ENCODE results near the gene LZTS3.
"Not testable (repeated sequence)": the region's sequence is repeated elsewhere in the genome, so short reads cannot be mapped to it uniquely, and the experiment has no call there.

LZTS3 gene

DNA sequence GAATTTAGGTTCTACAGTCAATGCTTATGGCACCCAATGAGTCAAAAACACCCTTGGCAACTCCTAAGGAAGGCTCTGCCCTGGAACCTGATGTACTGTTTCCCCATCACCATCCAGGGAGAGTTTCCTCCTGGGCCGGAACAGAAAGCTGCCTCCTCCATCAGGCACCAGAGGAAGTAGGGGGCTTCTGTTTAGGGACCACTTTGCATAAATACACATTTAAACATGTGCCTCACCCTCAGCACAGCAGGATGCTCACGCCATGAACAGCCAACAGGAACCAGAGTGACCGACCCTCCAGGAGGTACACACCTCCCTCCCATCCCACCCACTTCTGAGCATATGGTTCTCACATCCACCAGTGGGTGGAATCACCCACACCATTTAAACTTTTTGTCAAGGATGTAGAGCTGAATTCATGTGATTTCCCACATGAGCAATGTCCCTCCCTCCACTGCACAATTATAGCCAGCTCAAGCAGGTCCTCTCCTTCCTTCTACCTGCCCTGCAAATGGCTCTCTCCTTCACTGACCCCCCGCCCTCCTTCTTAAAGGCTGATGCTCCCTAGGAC is 16.3 kb upstream of the LZTS3 start:
- DNase-seq (ENCODE audit: low read depth) = no peak
- TF ChIP-seq, protein P1, sequence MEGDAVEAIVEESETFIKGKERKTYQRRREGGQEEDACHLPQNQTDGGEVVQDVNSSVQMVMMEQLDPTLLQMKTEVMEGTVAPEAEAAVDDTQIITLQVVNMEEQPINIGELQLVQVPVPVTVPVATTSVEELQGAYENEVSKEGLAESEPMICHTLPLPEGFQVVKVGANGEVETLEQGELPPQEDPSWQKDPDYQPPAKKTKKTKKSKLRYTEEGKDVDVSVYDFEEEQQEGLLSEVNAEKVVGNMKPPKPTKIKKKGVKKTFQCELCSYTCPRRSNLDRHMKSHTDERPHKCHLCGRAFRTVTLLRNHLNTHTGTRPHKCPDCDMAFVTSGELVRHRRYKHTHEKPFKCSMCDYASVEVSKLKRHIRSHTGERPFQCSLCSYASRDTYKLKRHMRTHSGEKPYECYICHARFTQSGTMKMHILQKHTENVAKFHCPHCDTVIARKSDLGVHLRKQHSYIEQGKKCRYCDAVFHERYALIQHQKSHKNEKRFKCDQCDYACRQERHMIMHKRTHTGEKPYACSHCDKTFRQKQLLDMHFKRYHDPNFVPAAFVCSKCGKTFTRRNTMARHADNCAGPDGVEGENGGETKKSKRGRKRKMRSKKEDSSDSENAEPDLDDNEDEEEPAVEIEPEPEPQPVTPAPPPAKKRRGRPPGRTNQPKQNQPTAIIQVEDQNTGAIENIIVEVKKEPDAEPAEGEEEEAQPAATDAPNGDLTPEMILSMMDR (conservative IDR thresholded peaks at IDR 0.05; ENCODE audit: low read length) = no peak
- no peak overlapping the region for H3K4me3 ChIP-seq (ENCODE audit: low read length)

DNA sequence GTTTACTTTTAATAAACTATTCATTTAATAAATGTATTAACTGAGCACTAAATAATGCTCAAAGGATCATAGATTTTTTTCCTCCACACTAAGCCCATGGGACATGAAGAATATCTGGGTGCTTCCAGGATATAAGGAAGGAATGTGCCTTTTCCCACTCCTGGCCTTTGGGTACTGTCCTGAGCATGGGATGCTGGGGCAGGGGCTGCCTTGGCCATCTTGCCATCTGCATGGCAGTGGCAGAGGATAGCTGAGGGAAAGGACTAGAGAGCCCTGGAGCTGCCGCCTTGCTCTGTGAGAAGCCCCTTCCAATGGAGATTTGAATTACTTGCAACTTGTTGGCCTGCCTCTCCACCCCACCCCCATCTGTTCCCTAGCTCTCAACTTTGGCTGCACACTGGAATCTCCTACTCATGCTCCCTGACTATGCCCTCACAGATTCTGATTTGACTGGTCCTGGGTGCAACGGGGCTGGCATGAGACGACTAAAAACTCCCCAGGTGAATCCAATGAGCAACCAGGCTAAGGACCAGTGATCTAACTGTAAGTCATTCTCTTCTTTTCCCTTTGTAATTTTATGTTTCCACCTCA is 15.6 kb upstream of the LZTS3 start:
- TF ChIP-seq, protein P1 (conservative IDR thresholded peaks at IDR 0.05; ENCODE audit: low read length) = no peak
- no peak for DNase-seq (ENCODE audit: low read depth)

DNA sequence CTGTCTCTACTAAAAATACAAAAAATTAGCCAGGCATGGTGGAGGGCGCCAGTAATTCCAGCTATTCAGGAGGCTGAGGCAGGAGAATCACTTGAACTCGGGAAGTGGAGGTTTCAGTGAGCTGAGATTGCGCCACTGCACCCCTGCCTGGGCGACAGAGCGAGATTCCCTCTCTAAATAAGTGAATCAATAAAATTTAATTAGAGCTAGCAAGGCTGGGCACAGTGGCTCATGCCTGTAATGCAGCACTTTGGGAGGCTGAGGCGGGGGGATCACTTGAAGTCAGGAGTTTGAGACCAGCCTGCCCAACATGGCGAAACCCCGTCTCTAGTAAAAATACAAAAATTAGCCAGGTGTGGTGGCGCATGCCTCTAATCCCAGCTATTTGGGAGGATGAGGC is 14.5 kb upstream of the LZTS3 start:
- not testable (repeated sequence) for H3K4me3 ChIP-seq (ENCODE audit: low read length); DNase-seq (ENCODE audit: low read depth)

More for the DNA sequence above, 15.6 kb upstream of the LZTS3 start:
- no peak overlapping the region for H3K4me3 ChIP-seq (ENCODE audit: low read length)

DNA sequence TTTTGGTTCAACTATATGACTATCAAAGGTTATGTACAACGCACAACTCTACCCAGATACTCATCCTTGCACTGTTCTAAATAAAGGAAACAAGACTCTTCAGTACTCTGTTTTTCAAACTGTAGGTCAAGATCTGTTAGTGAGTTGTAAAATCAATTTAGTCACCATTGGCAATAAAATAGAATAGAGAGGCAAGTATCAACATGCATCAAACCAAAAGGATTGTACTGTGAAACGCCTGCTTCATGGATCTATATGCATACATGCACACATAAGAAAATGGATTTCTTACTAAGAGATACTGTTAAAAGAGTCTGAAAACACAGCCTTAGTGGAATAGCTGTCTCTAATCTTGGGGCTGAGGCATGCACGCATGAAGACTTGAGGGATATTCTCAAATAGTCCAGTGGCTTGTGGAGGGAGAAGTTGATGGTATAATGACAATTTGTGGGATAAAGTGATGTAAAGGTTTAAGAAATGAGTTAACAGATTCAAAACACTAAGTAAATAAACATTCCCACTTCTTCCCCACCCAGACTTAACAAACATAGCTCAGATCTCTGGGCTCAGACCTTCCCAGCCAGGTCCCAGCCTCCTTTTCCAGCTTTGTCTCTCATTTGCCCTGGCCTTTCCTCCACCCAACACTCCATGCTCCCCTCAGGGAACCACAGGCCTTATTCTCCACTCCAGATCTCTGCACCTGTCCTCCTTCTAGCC is 10.7 kb upstream of the LZTS3 start:
- DNase-seq (ENCODE audit: low read depth) = no peak
- TF ChIP-seq, protein P1 (conservative IDR thresholded peaks at IDR 0.05; ENCODE audit: low read length) = no peak
- no peak overlapping the region for H3K4me3 ChIP-seq (ENCODE audit: low read length)

DNA sequence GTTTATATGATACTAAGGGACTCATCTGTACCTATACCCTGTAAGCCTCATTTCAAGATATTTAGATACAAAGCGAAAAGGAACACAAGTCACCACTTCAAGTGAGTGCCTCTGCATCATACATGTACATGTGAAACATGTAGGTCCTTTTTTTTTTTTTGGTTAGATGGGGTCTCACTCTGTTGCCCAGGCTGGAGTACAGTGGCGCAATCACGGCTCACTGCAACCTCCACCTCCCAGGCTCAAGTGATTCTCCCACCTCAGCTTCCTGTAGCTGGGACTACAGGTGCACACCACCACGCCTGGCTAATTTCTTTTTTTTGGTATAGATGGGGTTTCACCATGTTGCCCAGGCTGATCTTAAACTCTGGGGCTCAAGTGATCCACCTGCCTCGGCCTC is 9.1 kb upstream of the LZTS3 start:
- DNase-seq (ENCODE audit: low read depth); H3K4me3 ChIP-seq (ENCODE audit: low read length): not testable (repeated sequence)

DNA sequence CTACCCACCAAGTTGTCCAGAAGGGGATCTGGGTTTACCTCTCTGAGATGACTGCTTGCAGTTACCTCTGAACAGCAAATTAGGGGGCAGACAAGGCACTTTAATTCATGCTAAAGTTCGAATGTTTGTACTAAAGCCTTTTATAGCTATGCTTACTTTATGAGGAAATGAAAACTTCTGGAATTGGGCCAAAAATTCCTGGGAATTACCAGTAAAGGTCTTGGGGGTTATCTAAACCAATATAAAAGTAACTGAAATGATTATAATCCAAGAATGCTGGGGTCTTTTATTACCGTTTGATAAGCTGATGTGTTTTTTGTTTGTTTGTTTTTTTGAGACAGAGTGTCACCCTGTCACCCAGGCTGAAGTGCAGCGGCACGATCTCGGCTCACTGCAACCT is 7.9 kb upstream of the LZTS3 start:
- no peak overlapping the region for H3K4me3 ChIP-seq (ENCODE audit: low read length)
- TF ChIP-seq, protein P1 (conservative IDR thresholded peaks at IDR 0.05; ENCODE audit: low read length) = no peak
- DNase-seq (ENCODE audit: low read depth) = no peak

DNA sequence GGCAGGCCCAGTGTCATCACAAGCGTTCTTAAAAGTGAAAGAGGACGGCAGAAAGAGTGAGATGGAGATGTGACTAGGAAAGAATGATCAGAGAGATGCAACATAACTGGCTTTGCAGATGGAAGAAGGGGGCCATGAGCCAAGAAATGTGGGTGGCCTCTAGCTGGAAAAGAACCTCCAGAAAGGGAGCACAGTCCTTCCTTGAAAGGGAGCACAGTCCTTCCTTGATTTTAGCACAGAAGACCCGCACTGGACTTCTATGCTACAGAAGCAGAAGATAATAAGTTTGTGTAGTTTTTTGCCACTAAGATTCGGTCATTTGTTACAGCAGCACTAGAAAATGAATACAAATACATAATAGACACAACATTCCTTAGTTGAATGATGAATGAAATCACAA is 7.0 kb upstream of the LZTS3 start:
- TF ChIP-seq, protein P1 (conservative IDR thresholded peaks at IDR 0.05; ENCODE audit: low read length) = no peak
- H3K4me3 ChIP-seq (ENCODE audit: low read length) = no peak overlapping the region
- no peak for DNase-seq (ENCODE audit: low read depth)

DNA sequence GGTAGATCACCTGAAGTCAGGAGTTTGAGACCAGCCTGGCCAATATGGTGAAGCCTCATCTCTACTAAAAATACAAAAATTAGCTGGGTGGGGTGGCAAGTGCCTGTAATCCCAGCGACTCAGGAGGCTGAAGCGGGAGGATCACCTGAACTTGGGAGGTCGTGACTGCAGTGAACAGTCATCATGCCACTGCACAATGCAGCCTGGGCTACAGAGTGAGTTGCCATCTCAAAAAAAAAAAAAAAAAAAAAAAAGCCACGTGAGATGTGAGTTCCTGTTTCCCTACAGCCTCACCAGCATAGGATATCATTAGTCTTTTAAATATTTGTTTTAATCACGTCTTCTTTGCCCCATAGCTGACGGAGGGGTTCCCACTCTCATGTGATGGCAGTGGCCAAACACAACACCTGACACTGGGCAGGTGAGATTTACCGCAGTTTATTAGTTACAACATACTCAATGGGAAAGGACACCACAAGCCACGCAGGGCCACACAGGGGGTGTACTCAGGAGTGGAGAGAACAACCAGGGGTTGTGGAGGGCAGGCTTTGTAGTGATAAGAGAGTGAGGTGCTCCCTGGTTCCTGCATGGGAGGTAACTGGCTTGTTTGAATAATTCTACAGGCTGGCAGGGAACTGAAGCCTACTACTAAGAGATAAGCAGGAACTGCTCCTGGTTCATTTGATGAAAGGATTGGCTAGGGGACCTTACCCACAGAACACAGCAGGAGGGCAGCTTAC is 4.6 kb upstream of the LZTS3 start:
- H3K4me3 ChIP-seq (ENCODE audit: low read length) = no peak overlapping the region
- TF ChIP-seq, protein P1 (conservative IDR thresholded peaks at IDR 0.05; ENCODE audit: low read length) = no peak
- no peak for DNase-seq (ENCODE audit: low read depth)
